Muscle of leg (tissue), 11 donors: Measurements from ENCODE around the gene COTL1. TPM values are rescaled to one million over a fixed set of nuclear protein-coding genes. Genes with fewer than 3 reads are reported as not detected.

ENCODE experiments used
- DNase-seq: peaks from one replicate; pipeline ENCODE4 v3.0.0; 2013
- H3K27ac ChIP-seq: one replicate; pipeline ENCODE4 v1.5.1; 2013; ENCODE audit warnings: mild to moderate bottlenecking, low read length, control low read depth
- H3K27me3 ChIP-seq: one replicate; pipeline ENCODE4 v1.6.1; 2013; ENCODE audit warnings: low read length; ENCODE audit not compliant: control insufficient read depth, insufficient read depth
- H3K36me3 ChIP-seq: one replicate; pipeline ENCODE4 v1.6.1; 2013; ENCODE audit warnings: low read length; ENCODE audit not compliant: control insufficient read depth, insufficient read depth
- H3K4me1 ChIP-seq: one replicate; pipeline ENCODE4 v1.6.1; 2013; ENCODE audit warnings: low read length; ENCODE audit not compliant: control insufficient read depth, insufficient read depth
- H3K4me3 ChIP-seq: one replicate; pipeline ENCODE4 v1.5.1; 2013; ENCODE audit warnings: low read length, control low read depth
- H3K9me3 ChIP-seq: replicated peaks from 2 replicates; pipeline ENCODE4 v1.6.1; 2013; ENCODE audit warnings: low read depth, low read length; ENCODE audit not compliant: control insufficient read depth
- WGBS: methylation state at CpG from one replicate; pipeline ENCODE4 v1.1.5; 2013; ENCODE audit warnings: missing lambda C conversion rate; ENCODE audit not compliant: insufficient coverage; 5-methylcytosine and 5-hydroxymethylcytosine counted together
- polyA plus RNA-seq, 8 donors: library from polyadenylated mRNA; unstranded; fragments of 120-200 nt; gene quantifications; one replicate each; pipeline versions ENCODE4 v1.2.1 to v1.2.3, GENCODE V29; 2013; ENCODE audit warnings: inconsistent platforms in 1 of 8, low replicate concordance in 1 of 8; ENCODE audit not compliant: insufficient read length in 8 of 8, insufficient read depth in 1 of 8
- total RNA-seq: library from RNA; stranded (reverse); fragments of 120-200 nt; gene quantifications from one replicate; pipeline ENCODE4 v1.2.4, GENCODE V29; 2013

COTL1 gene
- total and polyA plus RNA-seq, 9 donors: 17.8 to 50.5 (median 32.9) TPM

DNA sequence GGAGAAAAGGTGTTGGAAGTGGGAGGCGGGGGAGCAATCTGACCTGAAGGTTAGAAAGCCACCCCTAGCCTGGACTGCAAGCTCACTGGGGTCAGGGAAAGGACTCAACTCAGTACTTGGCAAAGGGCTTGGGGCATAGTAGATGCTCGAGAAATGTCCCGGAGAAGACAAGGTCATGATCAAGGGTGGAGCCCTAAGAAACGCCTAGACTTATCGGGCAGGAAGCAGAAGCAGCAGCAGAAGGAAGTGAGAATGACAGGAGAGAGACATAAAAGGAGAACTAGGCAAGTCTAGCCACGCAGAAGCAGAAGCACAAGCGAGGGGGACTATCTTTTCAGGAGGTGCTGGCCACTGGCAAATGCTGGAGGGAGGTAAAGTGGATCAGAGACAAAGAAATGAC, 10.2 kb downstream of the COTL1 start:
- WGBS: 73% methylated on average over 7 of the region's 7 CpGs
- no peak overlapping the region for H3K27ac ChIP-seq
- no peaks in the 10 kb centered on the region for H3K36me3 ChIP-seq
- peaks cover 10% of the 10 kb centered on the region for H3K4me1 ChIP-seq
- peaks cover 5% of the 10 kb centered on the region for H3K9me3 ChIP-seq
- DNase-seq: peak; percentile 51
- H3K27me3 ChIP-seq: no peaks in the 10 kb centered on the region
- H3K4me3 ChIP-seq: no peak overlapping the region

DNA sequence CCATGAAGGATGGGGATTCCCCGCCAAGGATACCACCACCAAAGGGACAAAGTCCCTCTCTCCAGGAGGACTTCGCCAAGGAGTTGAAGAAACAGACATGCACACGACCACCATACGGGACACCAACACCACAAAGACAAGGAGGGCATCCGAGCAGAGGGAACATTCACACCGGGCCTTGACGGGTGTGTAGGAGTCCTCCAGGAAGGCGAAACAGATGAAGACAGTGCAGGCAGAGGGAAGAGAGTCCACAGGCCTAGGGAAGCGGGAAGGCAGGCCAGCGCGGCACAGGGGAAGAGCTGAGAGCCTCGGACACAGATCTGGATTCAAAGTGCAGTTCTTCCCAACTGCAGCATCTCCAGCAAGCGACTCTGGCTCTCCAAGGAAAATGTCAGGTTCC, 10.8 kb downstream of the COTL1 start:
- H3K27ac ChIP-seq: no peak overlapping the region
- H3K4me1 ChIP-seq: peaks cover 10% of the 10 kb centered on the region

DNA sequence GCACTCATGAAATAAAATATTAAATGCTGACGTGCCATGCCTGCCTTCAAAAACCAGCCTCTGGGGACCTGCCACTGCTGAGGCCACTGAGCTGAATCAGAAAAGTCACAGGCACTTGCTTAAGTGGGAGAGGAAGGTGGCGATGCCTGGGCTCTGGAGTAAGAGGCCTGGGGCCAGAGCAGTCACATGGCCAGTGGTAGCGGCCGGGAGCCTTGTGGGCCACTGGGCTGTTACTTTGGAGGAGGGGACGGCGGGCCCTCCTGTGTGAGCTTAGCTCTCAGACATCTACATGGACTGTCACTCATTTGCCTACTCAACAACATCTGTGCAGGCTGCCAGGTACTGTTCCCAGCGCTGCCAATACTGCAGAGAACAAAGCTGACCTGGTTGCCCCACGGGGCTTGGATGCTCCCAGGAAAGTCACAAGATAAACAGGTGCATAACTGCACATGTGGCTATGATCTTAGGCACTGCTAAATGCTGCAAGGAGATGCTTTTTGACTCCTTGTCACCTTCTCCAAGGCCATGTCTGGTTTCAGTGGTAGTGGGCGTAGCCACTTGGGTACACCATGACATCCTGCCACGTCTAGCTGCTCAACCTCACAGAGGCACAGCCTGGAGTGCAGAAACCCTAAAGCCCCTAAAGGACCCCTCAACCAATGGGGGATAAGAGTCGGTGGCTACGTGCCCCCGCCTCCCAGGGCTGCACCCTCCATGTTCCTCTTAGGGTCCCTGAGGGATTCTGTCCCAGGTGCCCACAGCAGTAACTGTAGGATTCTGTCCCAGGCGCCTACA, 11.6 kb downstream of the COTL1 start:
- H3K4me3 ChIP-seq: no peak overlapping the region
- peaks cover 5% of the 10 kb centered on the region for H3K9me3 ChIP-seq
- no peak overlapping the region for H3K27ac ChIP-seq
- no peak for DNase-seq
- WGBS: 89% methylated on average over 8 of the region's 14 CpGs
- H3K4me1 ChIP-seq: peaks cover 10% of the 10 kb centered on the region
- H3K36me3 ChIP-seq: no peaks in the 10 kb centered on the region
- peaks cover 3% of the 10 kb centered on the region for H3K27me3 ChIP-seq

More for the DNA sequence above, 10.8 kb downstream of the COTL1 start:
- H3K4me3 ChIP-seq: no peak overlapping the region
- H3K9me3 ChIP-seq: peaks cover 5% of the 10 kb centered on the region
- H3K36me3 ChIP-seq: no peaks in the 10 kb centered on the region
- 95% methylated on average over 4 of the region's 13 CpGs for WGBS
- no peaks in the 10 kb centered on the region for H3K27me3 ChIP-seq
- no peak for DNase-seq

DNA sequence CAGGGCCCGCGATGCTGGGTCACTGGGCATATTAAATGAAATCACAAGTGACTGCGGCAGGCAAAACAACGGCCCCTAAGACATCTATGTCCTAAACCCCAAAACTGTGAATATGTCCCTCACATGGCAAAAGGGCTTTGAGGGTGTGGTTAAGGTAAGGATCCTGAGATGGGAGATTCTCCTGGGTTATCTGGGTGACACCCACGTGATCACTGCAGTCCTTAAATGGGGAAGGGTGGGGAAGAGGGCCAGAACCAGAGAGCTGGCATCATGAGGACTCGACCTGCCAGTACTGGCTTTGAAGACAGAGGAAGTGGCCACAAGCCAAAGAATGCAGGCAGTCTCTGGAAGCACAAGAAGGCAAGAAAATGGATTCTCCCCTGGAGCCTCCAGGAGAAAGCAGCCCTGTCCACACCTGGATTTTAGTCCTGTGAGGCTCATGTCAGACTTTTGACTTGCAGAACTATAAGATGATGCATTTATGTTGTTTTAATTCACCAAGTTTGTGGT, 12.5 kb downstream of the COTL1 start:
- H3K9me3 ChIP-seq: peaks cover 5% of the 10 kb centered on the region
- WGBS: 49% methylated on average over 2 of the region's 6 CpGs
- peaks cover 3% of the 10 kb centered on the region for H3K27me3 ChIP-seq
- DNase-seq: no peak
- no peaks in the 10 kb centered on the region for H3K36me3 ChIP-seq
- peaks cover 14% of the 10 kb centered on the region for H3K4me1 ChIP-seq
- no peak overlapping the region for H3K27ac ChIP-seq
- H3K4me3 ChIP-seq: no peak overlapping the region

DNA sequence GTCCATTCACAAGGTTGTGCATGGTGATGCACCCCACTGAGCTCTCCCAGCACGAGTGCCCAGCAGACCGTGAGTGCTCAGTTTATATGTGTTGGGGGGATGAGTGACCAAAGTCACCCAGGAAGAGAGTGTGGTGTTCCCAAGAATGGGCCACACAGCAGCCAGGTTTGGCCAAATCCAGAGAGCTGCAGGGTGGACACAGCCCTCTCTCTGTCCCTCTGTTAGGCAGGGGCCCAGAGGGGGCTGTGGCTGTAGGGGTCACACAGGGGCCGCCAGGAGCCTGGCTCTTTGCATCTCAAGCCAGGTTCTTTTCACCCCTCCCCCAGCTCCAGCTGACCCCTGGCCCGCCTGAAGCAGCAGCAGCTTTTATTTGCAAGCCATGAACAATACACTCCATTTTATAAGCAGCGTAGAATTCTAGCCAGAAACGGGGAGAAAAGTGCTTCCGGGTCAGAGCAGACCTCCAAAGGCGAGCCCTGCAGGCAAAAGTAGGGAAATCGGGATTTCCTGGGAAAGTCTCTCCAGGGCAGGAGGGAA, 13.3 kb downstream of the COTL1 start:
- peaks cover 5% of the 10 kb centered on the region for H3K9me3 ChIP-seq
- H3K36me3 ChIP-seq: no peaks in the 10 kb centered on the region
- WGBS: 62% methylated on average over 7 of the region's 9 CpGs
- H3K4me1 ChIP-seq: peaks cover 22% of the 10 kb centered on the region
- H3K4me3 ChIP-seq: no peak overlapping the region
- no peak for DNase-seq
- H3K27me3 ChIP-seq: peaks cover 3% of the 10 kb centered on the region
- no peak overlapping the region for H3K27ac ChIP-seq

DNA sequence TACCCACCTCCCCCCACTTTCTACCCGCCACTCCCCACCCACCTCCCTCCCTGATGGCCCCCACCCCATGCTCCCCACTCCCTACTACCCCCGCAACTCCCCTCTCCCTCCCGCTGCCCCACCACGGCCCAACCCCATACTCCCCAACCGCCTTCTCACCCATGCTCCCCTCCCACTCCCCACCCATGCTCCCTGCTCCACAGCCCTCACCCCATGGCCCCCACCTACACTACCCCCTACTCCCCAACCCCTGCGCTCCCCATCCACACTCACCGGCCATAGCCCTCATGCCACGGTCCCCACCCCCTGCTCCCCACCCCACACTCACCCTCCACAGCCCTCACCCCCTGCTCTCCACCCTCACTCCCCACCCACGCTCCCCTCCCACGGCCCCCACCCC, 13.9 kb downstream of the COTL1 start:
- Histone ChIP-seq H3K27me3 (peaks cover 3% of the 10 kb centered on the region), H3K4me1 (peaks cover 26% of the 10 kb centered on the region), H3K27ac (no peak overlapping the region), H3K9me3 (peaks cover 5% of the 10 kb centered on the region), H3K4me3 (no peak overlapping the region), H3K36me3 (no peaks in the 10 kb centered on the region)
- DNase-seq: no peak
- 63% methylated on average over 3 of the region's 10 CpGs for WGBS

DNA sequence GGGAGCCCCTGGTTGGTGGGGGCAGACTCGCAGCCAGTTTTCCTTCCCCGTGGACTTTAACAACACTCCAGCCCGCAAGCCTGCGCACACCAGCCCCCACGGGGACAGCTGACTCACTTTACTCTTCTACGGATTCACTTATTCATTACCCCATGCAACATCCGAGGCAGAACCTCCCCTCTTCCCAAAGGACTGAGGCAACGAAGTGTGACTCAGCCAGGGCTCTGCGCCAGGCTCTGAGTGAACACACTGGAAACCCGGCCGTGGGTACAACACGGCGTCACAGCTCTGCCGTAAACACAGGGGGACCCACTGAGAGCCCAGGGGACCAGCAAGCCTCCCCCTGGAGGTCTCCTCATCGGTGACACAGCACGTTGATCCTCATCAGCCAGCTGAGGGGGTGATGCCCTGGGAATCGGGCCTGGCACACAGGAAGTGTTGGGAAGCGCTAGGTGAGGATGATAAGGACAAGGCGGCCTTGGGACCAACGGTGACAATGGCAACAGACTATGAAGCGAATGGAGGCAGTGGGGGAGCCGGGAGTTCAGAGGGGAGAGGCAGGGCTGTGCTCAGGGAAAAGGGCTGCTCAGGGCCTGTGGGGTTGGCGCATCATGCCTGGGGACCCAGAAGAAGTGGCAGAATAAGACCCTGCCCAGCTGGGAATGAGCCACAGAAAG, 14.6 kb downstream of the COTL1 start:
- peaks cover 28% of the 10 kb centered on the region for H3K4me1 ChIP-seq
- H3K27ac ChIP-seq: no peak overlapping the region
- H3K36me3 ChIP-seq: no peaks in the 10 kb centered on the region
- H3K4me3 ChIP-seq: no peak overlapping the region
- H3K9me3 ChIP-seq: peaks cover 5% of the 10 kb centered on the region
- H3K27me3 ChIP-seq: peaks cover 3% of the 10 kb centered on the region
- 51% methylated on average over 23 of the region's 23 CpGs for WGBS
- no peak for DNase-seq

DNA sequence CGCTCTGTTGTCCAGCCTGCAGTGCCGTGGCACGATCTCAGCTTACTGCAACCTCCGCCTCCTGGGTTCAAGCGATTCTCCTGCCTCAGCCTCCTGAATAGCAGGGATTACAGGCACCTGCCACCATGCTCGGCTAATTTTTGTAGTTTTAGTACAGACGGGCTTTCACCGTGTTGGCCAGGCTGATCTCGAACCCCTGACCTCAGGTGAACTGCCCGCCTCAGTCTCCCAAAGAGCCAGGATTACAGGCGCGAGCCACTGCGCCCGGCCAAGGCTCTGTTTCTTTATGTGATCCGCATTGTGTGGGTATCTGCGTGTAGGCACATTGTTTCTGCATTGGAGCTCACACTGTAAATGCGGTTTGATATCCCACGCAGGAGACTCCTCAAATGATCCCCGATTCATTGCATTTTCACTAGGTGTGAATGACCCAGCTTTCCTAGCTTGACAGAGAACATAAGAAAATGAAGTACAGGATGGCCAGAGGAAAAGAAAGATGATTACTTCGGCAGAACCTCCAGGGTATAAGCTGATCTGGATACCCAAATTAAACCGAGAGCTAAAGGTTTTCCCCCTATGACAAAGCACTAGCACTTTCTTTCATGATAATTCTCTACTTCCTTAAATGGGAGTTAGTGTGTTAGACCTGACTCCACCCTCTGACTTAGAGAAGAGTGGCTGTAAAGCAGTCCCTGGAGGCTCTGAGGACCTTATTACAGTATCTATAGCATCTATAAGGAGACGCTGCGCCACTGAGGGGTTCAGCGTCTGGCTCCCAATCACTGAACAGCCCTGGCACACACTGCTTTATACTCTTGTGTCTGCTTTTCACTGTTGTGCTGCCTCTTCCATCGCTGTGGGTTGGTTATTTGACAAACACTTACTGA, 17.3 kb downstream of the COTL1 start:
- Histone ChIP-seq H3K4me3 (no peak overlapping the region), H3K27me3 (peaks cover 3% of the 10 kb centered on the region), H3K36me3 (no peaks in the 10 kb centered on the region), H3K4me1 (peaks cover 42% of the 10 kb centered on the region), H3K27ac (peak overlapping the region; percentile 20), H3K9me3 (peaks cover 4% of the 10 kb centered on the region)
- WGBS: 71% methylated on average over 20 of the region's 25 CpGs
- no peak for DNase-seq

DNA sequence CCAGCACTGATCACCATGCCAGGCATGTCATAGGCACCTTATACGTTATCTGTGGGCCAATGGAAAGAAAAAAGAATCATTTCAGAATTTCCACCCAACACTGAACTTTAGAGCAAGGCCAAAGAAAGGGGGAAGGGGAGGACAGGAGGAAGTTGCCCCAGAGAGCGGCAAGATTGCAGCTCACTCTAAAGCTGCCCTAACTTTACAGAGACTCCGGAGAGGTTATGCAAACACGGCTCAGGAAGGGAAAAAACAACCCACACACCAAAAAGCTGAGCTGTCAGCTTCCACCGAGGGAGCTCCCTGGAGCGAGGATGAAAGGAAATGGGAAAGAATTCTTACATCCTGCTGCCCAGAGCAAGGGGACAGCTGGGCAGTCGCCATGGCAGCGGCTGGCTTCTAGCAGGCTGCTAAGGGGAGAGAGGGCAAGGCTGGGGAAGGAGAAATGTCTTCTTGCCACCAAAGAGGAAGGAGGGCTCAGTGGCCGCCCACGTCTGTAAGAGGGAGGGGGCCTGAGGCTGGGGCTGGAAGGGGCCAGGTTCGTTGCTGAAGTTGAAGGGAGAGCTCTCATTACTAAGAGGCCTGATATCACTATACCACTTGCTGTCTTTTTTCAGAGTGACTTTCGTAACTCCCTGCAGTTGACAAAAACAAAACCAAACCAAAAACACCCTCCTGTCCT, 18.2 kb downstream of the COTL1 start:
- no peak overlapping the region for H3K4me3 ChIP-seq
- 5% methylated on average over 2 of the region's 12 CpGs for WGBS
- peaks cover 3% of the 10 kb centered on the region for H3K27me3 ChIP-seq
- peak overlapping the region; percentile 3 for H3K27ac ChIP-seq
- H3K9me3 ChIP-seq: no peaks in the 10 kb centered on the region
- no peaks in the 10 kb centered on the region for H3K36me3 ChIP-seq
- H3K4me1 ChIP-seq: peaks cover 39% of the 10 kb centered on the region
- peak; percentile 85 for DNase-seq
